LNCaP clone FGC (cell line): ENCODE results near the gene MAST4.

Experiments
- DNase-seq: peaks from one replicate; pipeline ENCODE4 v3.0.0-alpha.2; 2011; ENCODE audit warnings: low read depth
- H3K4me3 ChIP-seq: 2 replicates; pipeline ENCODE4 v1.5.1; 2011; ENCODE audit warnings: mild to moderate bottlenecking, low read depth, low read length, control low read depth
- TF ChIP-seq, protein P1 (sequence below): IDR thresholded peaks from 2 replicates; pipeline ENCODE4 v1.5.1; 2012; ENCODE audit warnings: mild to moderate bottlenecking; ENCODE audit not compliant: control insufficient read depth, insufficient read depth; ENCODE audit errors: extremely low read depth

Gene MAST4

GRCh38 chr5:66908230-66908629 lies 312.0 kb downstream of the MAST4 start:
- no peak for DNase-seq
- TF ChIP-seq, protein P1, sequence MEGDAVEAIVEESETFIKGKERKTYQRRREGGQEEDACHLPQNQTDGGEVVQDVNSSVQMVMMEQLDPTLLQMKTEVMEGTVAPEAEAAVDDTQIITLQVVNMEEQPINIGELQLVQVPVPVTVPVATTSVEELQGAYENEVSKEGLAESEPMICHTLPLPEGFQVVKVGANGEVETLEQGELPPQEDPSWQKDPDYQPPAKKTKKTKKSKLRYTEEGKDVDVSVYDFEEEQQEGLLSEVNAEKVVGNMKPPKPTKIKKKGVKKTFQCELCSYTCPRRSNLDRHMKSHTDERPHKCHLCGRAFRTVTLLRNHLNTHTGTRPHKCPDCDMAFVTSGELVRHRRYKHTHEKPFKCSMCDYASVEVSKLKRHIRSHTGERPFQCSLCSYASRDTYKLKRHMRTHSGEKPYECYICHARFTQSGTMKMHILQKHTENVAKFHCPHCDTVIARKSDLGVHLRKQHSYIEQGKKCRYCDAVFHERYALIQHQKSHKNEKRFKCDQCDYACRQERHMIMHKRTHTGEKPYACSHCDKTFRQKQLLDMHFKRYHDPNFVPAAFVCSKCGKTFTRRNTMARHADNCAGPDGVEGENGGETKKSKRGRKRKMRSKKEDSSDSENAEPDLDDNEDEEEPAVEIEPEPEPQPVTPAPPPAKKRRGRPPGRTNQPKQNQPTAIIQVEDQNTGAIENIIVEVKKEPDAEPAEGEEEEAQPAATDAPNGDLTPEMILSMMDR: no peak
- no peak overlapping the region for H3K4me3 ChIP-seq

- TF ChIP-seq, protein P1: no peak
- DNase-seq: no peak
- H3K4me3 ChIP-seq: no peak overlapping the region
Observed at GRCh38 chr5:66909364-66909763, 313.2 kb downstream of the MAST4 start.

- no peak overlapping the region for H3K4me3 ChIP-seq
- TF ChIP-seq, protein P1: no peak
- DNase-seq: no peak
Observed at GRCh38 chr5:66912787-66913186, 316.6 kb downstream of the MAST4 start.

- no peak for DNase-seq
- TF ChIP-seq, protein P1: no peak
- H3K4me3 ChIP-seq: no peak overlapping the region
Observed at GRCh38 chr5:66915531-66915930, 319.3 kb downstream of the MAST4 start.

DNA sequence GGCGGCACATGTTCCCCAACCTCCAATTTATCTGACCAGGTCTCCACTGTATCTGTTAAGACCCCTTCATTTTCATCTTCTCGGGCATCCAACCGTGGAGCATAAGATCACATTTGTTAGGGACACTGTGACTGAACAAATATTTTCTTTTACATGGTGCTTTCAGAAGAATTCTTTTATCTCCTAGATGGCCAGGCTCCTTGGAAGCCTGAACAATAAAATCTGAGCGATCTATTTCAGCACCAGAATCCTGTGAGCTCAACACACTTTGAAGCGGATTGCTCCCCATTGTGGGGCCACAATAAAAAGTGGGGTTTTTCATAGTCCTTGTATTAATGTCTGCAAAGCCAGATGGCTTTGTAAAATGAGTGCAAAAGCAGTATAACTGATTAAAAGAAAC lies 326.7 kb downstream of the MAST4 start:
- no peak overlapping the region for H3K4me3 ChIP-seq
- TF ChIP-seq, protein P1: no peak
- DNase-seq: no peak

DNA sequence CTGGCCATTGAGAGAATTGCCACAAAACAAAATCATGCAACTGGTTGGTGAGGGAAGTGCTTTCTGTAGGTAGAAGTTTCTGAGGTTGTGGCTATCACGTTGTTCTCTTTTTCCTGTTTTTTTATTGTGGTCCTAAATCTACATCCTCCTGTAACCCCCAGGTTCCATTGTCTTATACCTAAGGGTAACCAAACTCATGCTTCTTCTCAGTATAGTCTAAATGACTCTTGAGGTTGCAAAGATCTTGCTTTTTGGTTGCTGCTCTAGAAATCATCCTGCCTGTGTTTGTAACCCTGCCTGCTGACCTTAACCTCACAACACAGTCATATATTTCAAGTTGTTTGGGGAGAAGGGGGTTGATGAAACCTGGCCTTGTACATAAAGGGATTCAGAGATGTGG lies 327.3 kb downstream of the MAST4 start:
- TF ChIP-seq, protein P1: no peak
- no peak for DNase-seq
- H3K4me3 ChIP-seq: no peak overlapping the region

GRCh38 chr5:66923922-66924321 lies 327.7 kb downstream of the MAST4 start:
- TF ChIP-seq, protein P1: no peak

More at GRCh38 chr5:66923922-66924321, 327.7 kb downstream of the MAST4 start:
- H3K4me3 ChIP-seq: no peak overlapping the region
- DNase-seq: no peak
